HepG2 (cell line): Measurements from ENCODE around the gene APC2. TPM values are rescaled to one million over a fixed set of nuclear protein-coding genes. Genes with fewer than 3 reads are reported as not detected.
A peak's percentile ranks its signal among the peaks of the same experiment; 100 is the strongest.

Source experiments
- ATF6 ChIP-seq: sonication (generic); formaldehyde crosslinking; conservative IDR thresholded peaks from 2 replicates; pipeline ENCODE4 v1.4.0; 2020; ENCODE audit warnings: missing genetic modification reagents
- CENPX ChIP-seq: sonication (generic); formaldehyde crosslinking; IDR thresholded peaks from 2 replicates; pipeline ENCODE4 v1.9.0; 2021; ENCODE audit warnings: mild to moderate bottlenecking, missing genetic modification reagents, moderate library complexity
- GABPA ChIP-seq, 2 experiments: IDR thresholded peaks; 2 replicates each; pipeline ENCODE4 v1.6.1; 2011 to 2016; ENCODE audit warnings: low read depth in 2 of 2, low read length in 1 of 2, missing biosample characterization in 1 of 2, missing genetic modification characterization in 1 of 2
- GATAD2A ChIP-seq: IDR thresholded peaks from 2 replicates; pipeline ENCODE4 v1.6.1; 2016
- HNRNPUL1 ChIP-seq: fragments of 200-400 bp; formaldehyde crosslinking; IDR thresholded peaks from 2 replicates; pipeline ENCODE4 v1.6.1; 2017; ENCODE audit warnings: low read depth, mild to moderate bottlenecking, low read length, moderate library complexity
- HOXA3 ChIP-seq: sonication (generic); formaldehyde crosslinking; IDR thresholded peaks from 2 replicates; pipeline ENCODE4 v1.5.0; 2020; ENCODE audit warnings: missing genetic modification reagents
- MAFK ChIP-seq, 2 experiments: IDR thresholded peaks in 1 of 2; conservative IDR thresholded peaks in 1 of 2; 2 replicates each; pipeline ENCODE4 v1.6.1; 2011; ENCODE audit warnings: improper control_type of control experiment in 2 of 2, low read length in 2 of 2
- STAT6 ChIP-seq: sonication (generic); formaldehyde crosslinking; IDR thresholded peaks from 2 replicates; pipeline ENCODE4 v1.4.0; 2020; ENCODE audit warnings: missing genetic modification reagents, mild to moderate bottlenecking, borderline replicate concordance
- XBP1 ChIP-seq: sonication (generic); formaldehyde crosslinking; IDR thresholded peaks from 2 replicates; pipeline ENCODE4 v1.5.0; 2020; ENCODE audit warnings: missing genetic modification reagents
- ZEB1 ChIP-seq: IDR thresholded peaks from 2 replicates; pipeline ENCODE4 v1.6.1; 2012; ENCODE audit warnings: mild to moderate bottlenecking, low read depth, inconsistent platforms; ENCODE audit not compliant: insufficient replicate concordance
- ZFAT ChIP-seq: sonication (generic); formaldehyde crosslinking; conservative IDR thresholded peaks from 2 replicates; pipeline ENCODE4 v1.8.1; 2023; ENCODE audit warnings: missing genetic modification reagents, inconsistent platforms
- ZNF180 ChIP-seq: sonication (generic); formaldehyde crosslinking; IDR thresholded peaks from 2 replicates; pipeline ENCODE4 v1.4.0; 2020; ENCODE audit warnings: low read depth, missing genetic modification reagents, borderline replicate concordance
- ZNF224 ChIP-seq: sonication (generic); formaldehyde crosslinking; IDR thresholded peaks from 2 replicates; pipeline ENCODE4 v1.5.0; 2020; ENCODE audit warnings: mild to moderate bottlenecking, missing genetic modification reagents
- ZNF335 ChIP-seq: sonication (generic); formaldehyde crosslinking; IDR thresholded peaks from 2 replicates; pipeline ENCODE4 v1.4.0; 2020; ENCODE audit warnings: missing genetic modification reagents
- ZNF484 ChIP-seq: sonication (generic); formaldehyde crosslinking; IDR thresholded peaks from 2 replicates; pipeline ENCODE4 v1.5.1; 2020; ENCODE audit warnings: mild to moderate bottlenecking, low read depth, missing genetic modification reagents, borderline replicate concordance
- ZNF557 ChIP-seq: sonication (generic); formaldehyde crosslinking; IDR thresholded peaks from 2 replicates; pipeline ENCODE4 v1.4.0; 2020; ENCODE audit warnings: missing genetic modification reagents
- ZNF569 ChIP-seq: sonication (generic); formaldehyde crosslinking; IDR thresholded peaks from 2 replicates; pipeline ENCODE4 v1.5.0; 2020; ENCODE audit warnings: mild to moderate bottlenecking, missing genetic modification reagents, moderate library complexity, borderline replicate concordance
- ZNF639 ChIP-seq: conservative IDR thresholded peaks from 2 replicates; pipeline ENCODE4 v1.6.1; 2018; ENCODE audit warnings: missing genetic modification reagents
- ZNF788 ChIP-seq: sonication (generic); formaldehyde crosslinking; IDR thresholded peaks from 2 replicates; pipeline ENCODE4 v1.5.0; 2020; ENCODE audit warnings: mild to moderate bottlenecking, missing genetic modification reagents, borderline replicate concordance
- polyA plus RNA-seq, 8 experiments: library from polyadenylated mRNA; depleted of rRNA in 3 of 8; stranded (reverse) in 7 of 8; unstranded in 1 of 8; fragments of >200 nt; fragmentation: Illumina TruSeq in 4 of 8; extraction: Trizol in 4 of 8; gene quantifications; 2 replicates each; pipeline versions ENCODE4 v1.2.1 to v1.2.3, GENCODE V29; 2011 to 2016; ENCODE audit warnings: low read depth in 4 of 8, missing spikeins in 1 of 8, mixed read lengths in 1 of 8; ENCODE audit not compliant: insufficient read depth in 1 of 8
- total RNA-seq, 5 experiments: library from RNA; depleted of rRNA; stranded (reverse); fragments of >200 nt; fragmentation: Illumina TruSeq; extraction: Trizol; gene quantifications; 2 replicates each; pipeline ENCODE4 v1.2.3, GENCODE V29; 2016; ENCODE audit warnings: low read depth in 1 of 5
- TF ChIP-seq, protein P1 (sequence below): sonication (generic); formaldehyde crosslinking; IDR thresholded peaks from 2 replicates; pipeline ENCODE4 v1.5.0; 2020; ENCODE audit warnings: missing genetic modification reagents, mild to moderate bottlenecking, borderline replicate concordance
- TF ChIP-seq, protein P2 (sequence below), 2 experiments: fragments of 450-650 bp in 1 of 2; sonication (generic) in 1 of 2; formaldehyde crosslinking; IDR thresholded peaks; 2 replicates each; pipeline versions ENCODE4 v1.5.0 to v1.8.0; 2020 to 2022; ENCODE audit warnings: mild to moderate bottlenecking in 1 of 2, missing genetic modification reagents in 1 of 2

Gene APC2
- total and polyA plus RNA-seq, 2 of the 13 experiments (the other 11 are each of a cell fraction or from before 2014, with no cell fraction given), result 0.08 to 0.22 TPM

DNA sequence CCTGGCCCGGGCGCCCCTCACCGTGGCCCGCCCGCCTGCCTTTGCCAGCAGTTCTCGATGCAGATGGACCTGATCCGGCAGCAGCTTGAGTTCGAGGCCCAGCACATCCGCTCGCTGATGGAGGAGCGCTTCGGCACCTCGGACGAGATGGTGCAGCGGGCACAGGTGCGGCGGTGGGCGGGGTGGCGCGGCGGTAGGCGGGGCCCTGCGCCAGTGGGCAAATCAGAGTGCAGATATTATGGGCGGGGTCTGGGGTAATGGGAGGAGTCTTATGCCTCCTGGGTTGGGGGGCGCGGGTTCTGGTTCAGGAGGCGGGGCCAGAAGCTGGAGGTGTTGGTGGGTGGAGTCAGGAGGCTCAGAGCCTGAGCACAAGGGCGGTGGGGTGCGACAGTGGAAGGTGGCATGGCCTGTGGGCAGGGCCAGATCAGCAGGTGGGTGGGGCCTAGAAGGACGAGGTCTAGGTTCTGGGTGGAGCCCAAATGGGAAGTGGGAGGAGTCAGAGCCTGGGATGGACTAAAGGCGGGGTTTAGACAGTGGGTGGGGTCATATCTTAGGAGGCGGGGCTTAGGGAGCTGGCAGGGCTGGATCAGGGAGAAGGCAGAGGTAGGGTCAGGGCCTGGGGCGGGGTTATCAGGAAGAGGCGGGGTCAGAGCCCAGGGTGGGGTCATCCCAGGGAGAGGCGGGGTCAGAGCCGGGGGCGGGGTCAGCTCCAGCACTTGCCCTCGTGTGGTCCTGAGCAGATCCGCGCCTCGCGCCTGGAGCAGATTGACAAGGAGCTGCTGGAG is 5.6 kb downstream of the APC2 start (continued):
- TF ChIP-seq STAT6, result no peak
- TF ChIP-seq GATAD2A (CRISPR knock-in tag), result no peak
- TF ChIP-seq ATF6 (CRISPR knock-in tag), result no peak
- TF ChIP-seq CENPX (CRISPR knock-in tag), result no peak
- TF ChIP-seq ZNF569 (CRISPR knock-in tag), result no peak
- no peak for TF ChIP-seq MAFK (conservative IDR thresholded peaks at IDR 0.05 in 1 of 2, IDR thresholded peaks at IDR 0.05 in 1 of 2; ENCODE audit: low read length in 2 of 2)
- no peak for TF ChIP-seq ZNF639 (CRISPR knock-in tag)
- no peak for TF ChIP-seq GABPA (IDR thresholded peaks at IDR 0.05; ENCODE audit: low read depth, low read length)
- TF ChIP-seq GABPA (CRISPR knock-in tag; IDR thresholded peaks at IDR 0.05; ENCODE audit: low read depth), result no peak
- no peak for TF ChIP-seq ZEB1
- no peak for TF ChIP-seq ZNF557
- TF ChIP-seq ZNF484 (CRISPR knock-in tag), result no peak
- no peak for TF ChIP-seq HNRNPUL1
- TF ChIP-seq ZFAT (CRISPR knock-in tag), result no peak
- TF ChIP-seq, protein P1, sequence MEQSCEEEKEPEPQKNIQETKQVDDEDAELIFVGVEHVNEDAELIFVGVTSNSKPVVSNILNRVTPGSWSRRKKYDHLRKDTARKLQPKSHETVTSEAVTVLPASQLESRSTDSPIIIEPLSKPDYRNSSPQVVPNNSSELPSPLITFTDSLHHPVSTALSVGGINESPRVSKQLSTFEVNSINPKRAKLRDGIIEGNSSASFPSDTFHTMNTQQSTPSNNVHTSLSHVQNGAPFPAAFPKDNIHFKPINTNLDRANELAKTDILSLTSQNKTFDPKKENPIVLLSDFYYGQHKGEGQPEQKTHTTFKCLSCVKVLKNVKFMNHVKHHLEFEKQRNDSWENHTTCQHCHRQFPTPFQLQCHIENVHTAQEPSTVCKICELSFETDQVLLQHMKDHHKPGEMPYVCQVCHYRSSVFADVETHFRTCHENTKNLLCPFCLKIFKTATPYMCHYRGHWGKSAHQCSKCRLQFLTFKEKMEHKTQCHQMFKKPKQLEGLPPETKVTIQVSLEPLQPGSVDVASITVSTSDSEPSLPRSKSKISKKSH, result no peak
- TF ChIP-seq ZNF180 (CRISPR knock-in tag), result no peak
- no peak for TF ChIP-seq ZNF224 (CRISPR knock-in tag)
- no peak for TF ChIP-seq ZNF335 (CRISPR knock-in tag)
- no peak for TF ChIP-seq XBP1 (CRISPR knock-in tag)
- 0 out of 2 replicates have a peak, but pooled peaks have one; percentile 29 for TF ChIP-seq ZNF788 (CRISPR knock-in tag)
- TF ChIP-seq, protein P2, sequence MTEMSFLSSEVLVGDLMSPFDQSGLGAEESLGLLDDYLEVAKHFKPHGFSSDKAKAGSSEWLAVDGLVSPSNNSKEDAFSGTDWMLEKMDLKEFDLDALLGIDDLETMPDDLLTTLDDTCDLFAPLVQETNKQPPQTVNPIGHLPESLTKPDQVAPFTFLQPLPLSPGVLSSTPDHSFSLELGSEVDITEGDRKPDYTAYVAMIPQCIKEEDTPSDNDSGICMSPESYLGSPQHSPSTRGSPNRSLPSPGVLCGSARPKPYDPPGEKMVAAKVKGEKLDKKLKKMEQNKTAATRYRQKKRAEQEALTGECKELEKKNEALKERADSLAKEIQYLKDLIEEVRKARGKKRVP (CRISPR knock-in tag; IDR thresholded peaks at IDR 0.05), result no peak
- TF ChIP-seq HOXA3 (CRISPR knock-in tag), result no peak
